NOMO-1 (cell line): ENCODE data around the gene YIPF2.
"Not testable (repeated sequence)": the region's sequence is repeated elsewhere in the genome, so short reads cannot be mapped to it uniquely, and the experiment has no call there.

Source experiments
- DNase-seq, 2 experiments: peaks; one replicate each; lab custom pipeline; 2025; ENCODE audit not compliant: unreplicated experiment in 2 of 2; lab: John Stamatoyannopoulos, UW

The YIPF2 gene

GRCh38 chr19:10877608-10878007 lies 50.8 kb downstream of the YIPF2 start:
- DNase-seq, result not testable (repeated sequence)

GRCh38 chr19:10876459-10877240 lies 51.8 kb downstream of the YIPF2 start:
- DNase-seq, result no peak

GRCh38 chr19:10874024-10874423 lies 54.4 kb downstream of the YIPF2 start:
- DNase-seq, result no peak

- DNase-seq, result no peak
These were observed 55.8 kb downstream of the YIPF2 start for GRCh38 chr19:10872546-10873107.
